Measurements from ENCODE around the gene RTL10. TPM values are rescaled to one million over a fixed set of nuclear protein-coding genes. Genes with fewer than 3 reads are reported as not detected.

Gene RTL10
- total RNA-seq, 1 donor from 2014 or later = 18.4 TPM

DNA sequence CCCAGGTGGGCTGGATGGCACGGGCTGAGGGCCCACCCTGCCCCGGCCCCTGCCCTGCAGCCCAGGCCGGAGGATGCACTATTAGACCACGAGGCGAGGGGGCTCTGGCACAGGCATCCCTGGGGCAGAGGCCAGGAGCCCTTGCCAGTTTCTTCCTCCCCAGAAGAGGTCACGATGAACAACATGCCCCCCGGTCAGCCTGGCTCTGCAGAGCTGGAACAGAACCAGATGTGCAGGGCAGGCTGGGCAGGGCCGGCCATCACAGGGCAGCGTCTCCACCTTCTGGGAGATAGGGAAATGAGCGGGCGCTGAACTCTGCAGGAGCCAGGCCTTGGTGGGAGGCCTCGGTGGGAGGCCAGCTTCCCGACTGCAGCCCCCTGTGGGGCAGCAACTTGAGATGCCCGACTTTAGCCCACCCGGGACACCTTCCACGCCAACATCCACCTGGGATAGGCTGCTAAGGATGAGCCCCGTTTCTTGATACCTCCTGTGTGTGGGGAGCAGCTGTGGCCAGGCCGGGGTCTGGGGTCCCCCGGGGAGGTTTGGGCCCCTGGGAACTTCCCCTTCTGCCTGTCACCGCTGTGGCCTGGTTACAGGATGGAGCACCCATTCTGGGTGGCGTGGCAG, 21.8 kb upstream of the RTL10 start:
- DNase-seq (ENCODE audit: low spot score) = no peak

DNA sequence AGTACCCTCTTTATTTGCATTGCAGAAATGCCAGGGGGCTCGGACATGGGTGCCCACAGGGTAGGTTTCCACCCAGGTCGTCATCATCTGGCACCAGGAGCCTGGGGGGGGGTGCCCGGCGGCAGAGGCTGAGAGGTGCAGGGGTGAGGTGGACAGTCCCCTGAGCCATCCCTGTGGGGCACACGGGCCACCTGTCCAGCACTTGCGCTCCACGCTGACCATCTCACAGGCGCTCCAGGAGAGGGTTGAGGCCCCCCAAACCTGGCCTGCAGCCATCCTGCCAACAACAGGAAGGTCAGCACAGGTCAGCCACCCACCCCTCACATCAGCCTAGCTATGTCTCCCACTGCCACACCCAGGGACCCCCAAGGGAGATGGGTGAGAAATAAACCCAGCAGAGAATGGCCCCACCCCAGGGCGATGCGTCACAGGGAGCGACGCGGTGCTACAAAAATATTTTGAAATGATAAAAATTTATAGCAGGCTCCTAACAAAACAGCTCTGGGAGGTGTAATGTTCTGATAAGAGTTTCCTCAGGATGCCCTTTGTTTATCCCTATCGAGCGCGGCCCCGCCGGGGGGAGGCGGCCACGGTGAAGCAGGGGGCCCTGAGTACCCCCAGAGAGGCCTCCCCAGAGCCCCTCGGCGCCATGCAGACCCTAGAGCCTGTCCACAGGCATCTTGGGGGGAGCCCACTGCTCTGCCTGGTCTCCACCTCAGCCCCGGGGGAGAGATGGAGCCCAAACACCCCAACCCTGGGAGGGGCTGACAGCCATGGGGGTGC, 21.0 kb upstream of the RTL10 start:
- no peak for DNase-seq (ENCODE audit: low spot score)

DNA sequence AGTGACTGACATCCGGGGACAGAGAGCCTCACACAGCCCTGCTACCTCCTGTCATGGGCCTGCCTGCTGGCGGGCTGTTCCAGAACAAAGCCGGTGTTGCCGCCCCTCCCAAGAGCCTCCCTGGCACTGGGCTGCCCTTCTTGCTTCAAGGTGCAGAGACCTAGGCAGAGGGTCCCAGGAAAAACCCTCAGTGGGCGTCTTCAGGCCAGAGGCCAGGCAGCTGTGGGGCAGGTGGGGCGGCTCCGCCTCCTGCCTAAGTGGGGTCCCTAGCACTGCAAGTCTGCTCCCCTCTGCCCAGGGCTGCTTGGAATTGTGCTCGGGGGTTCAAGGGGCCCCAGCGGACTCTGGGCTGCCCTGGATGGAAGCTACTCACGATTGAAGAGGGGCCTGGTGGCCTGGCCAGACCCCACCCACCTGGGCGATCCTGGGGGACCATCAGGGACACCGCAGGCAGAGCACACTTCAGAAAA, 20.4 kb upstream of the RTL10 start:
- no peak for DNase-seq (ENCODE audit: low spot score)

DNA sequence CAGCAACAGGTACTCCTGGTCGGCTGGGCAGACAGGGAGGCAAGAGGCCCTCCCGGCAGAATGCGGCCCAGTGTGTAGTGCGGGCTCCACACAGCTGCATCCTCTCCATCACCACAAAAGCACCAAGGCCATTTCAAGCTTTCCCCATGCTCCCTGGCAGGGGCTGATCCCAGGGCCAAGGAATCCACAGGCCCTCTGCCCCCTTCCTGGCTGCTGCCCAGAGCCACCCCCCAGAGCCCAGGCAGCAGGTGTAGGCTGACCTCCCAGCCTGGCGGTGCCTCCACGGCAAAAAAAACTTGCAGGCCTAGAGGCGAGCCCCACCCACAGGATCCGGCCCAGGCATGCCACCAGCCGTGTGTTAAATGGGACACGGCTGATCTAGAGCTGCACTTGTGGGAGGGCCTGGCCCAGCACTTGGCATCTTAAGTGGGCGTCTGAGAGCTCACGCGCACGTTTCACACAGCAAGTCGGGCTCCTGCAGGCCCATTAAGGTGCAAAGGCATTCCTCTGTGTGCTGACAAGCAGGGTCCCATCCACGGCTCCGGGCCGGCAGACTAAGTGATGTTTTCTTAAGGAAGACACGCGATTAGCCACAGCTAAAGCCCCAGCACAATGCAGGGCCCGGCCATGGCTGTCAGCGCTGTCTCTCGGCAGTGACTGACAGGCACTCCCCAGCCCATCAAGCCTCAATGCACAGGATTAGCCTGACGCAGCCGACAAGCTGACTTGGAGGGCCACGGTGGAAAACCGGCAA, 19.8 kb upstream of the RTL10 start:
- DNase-seq (ENCODE audit: low spot score) = no peak

DNA sequence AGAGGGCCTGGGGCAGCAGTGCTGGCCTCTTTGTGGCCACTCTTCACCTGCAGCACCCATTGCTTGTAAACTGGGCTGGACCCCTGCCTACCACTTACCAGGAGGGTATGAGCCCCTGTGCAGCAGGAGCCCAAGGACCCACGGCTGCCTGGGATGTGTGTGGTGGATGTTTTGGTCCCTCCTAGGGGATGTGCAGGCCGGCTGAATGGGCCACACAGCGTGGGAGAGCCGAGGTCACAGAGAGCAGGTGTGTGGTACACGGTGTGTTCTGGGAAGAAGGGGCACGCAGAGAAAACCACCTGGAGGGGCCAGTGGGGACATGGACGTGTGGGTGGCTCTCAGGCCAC, 19.3 kb upstream of the RTL10 start:
- no peak for DNase-seq (ENCODE audit: low spot score)

DNA sequence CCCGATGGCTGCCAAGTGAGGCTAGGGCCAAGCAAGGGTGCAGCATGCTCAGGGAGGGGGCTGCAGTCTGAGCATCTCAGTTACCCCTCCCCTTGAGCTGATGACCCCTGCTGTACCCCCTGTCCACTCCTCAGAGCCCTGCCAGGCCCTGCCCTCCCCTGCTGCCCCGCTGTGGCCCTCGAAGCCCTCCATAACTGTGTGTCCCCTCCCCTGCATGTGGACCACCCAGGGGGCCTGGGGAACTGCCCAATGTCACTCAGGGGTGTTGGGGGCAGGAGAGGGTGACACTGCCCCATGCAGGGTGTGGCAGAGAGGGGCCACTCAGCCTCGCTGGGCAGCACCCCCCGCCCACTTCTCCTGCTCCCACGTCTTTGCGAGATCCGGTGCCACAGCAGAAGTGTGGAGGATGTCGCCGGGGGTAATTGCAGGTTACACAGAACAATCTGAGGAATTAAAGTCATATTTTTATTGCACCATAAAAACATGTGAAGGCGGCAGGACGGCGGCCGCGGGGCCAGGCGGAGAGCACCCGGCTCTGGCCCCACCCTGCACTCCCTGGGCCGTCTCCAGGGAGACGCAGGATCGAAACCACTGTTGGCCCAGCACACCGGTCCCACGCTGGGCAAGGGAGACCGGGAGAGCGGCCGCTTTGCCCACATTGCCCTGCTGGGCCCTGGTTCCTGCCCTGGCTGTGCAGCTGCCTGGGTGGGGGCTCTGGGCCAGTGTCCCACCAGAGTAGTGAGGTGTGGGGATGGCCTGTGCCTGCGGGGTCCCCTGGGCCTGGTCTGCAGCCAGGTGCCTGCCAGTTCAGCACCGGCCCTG, 18.7 kb upstream of the RTL10 start:
- no peak for DNase-seq (ENCODE audit: low spot score)

DNA sequence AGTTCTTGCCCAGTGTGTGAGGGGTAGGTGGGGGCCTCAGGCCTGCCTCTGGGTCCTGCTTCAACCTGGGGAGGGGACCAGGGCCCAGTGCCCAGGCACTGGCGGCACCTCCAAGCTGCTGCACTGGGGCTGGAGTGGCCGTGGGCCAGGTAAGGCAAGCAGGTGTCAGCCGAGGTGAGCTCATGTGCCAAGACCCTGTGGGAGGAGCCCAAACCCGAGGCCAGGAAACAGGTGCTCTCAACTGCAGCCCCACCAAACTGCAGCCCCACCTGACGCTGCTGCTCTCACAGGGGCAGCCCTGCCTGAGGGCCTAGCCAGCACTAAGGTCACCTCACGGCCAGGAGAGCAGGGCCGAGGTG, 18.1 kb upstream of the RTL10 start:
- no peak for DNase-seq (ENCODE audit: low spot score)

DNA sequence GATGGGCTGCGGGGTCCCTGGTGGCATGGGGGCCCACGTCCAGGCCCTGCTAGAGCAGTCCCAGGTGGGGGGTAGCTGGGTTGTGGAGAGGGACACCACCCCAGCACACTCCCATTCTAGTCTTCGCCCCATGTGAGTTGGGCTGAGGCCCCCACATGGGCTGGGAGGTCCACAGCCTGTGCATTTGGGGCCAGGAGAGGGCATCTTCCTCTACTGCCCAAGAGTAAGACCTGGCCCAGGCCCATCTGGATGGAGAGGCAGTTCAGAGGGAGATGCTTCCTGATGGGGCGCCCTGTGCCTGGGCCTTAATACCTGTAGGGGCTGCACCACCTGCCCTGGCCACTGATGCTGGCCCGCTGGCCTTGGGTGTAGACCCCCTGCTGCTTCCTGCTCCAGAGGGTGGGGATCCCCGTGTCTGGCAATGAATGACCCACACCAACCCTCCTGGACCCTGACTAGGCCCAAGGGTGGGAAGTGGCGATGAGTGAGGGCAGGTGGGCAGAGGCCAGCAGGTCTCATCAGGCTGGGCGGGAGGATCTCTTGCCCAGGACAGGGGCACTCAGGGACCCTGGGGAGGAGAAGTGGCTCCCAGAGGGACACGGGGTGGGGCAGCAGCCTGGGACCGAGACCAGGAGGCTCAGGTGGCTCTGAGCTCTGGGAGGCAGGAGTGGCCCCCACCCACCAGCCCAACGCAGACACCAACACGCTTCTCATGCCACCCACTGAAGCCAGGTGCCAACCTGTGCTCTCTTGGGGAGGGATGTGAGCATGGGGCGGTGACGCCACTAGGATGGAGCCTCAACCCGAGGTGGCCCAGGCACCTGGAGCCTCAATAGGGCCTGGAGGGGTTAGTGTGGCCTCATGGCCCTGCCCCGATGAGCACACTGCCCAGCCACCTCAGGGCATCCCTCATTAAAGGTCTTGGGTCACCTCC, 17.4 kb upstream of the RTL10 start:
- DNase-seq (ENCODE audit: low spot score) = no peak

DNA sequence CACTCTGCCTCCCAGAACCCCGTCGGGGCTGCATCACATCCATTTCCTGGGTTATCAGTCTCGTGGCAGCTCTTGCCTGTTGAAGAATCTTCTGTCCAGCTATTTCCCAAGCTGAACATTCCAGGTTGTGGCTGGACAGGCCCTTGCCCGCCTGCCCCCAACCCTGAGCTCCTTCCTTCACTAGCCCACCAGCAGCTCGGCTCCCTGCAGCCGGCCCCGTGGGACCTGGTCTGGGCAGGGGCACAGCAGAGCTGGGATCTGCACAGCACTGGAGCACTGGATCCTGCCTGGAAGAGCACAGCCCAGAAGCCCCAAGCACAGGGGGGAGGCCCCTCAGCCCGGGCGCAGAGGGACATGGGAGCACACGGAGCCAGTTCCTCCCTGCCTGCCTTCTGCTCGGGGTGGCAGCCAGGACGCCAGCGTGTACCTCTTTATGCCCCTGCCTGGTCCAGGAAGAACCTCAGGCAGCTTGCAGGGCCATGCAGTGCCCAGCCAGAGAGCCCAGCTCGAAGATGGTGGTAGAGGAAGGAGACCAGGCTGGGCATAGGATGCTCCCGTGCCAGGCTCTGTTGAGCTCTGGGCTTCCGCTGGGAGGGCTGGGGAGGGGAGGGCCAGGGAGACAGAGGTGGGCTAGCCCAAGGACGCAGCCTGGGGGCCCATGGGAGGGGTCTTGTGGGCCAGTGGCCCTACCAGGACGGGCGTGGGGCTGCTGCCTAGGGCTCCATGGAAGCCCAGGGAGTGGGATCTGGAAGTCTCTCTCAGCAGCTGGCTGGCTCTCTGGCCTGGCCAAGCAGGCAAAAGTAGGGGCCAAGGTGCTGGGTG, 16.6 kb upstream of the RTL10 start:
- no peak for DNase-seq (ENCODE audit: low spot score)

DNA sequence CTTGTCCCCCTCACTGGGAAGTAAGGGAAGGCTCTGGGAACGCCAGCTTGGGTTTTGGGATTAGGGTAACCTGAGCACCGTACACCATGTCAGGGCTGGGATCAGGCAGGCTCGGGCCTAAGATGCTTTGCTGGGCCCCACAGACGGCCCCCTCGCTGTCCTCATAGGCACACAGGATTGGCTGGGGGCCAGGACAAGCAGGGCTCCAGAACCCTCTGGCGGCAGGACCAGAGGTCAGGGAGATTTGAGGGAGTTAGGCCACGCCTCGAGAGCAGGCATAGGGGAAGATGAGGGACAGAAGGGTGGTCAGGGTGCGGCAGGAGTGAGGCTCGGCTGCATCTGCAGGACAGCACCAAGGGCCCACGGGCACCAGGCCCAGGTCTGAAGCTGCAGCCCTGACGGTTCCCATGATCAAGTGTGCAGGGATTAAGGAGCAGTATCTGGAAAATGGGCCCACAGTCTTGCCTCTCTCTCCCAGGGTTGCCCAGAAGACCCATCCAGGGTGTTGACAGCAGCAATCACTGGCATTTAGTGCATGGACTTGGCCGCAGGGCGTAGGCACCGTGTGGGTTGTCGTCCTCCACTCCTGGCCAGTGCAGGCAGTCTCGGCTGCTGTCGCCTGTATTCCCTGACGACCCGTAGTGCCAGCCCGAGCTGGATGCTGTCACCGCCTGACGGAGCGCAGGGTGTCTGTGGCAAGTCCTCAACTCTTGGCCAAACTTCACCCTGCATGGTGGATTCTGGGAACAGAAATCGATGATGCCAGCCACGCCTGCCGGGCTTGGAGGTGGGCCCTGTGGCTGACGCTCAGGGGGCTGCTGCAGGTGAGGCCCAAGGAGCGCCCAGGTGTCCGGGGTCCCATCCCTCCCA, 15.7 kb upstream of the RTL10 start:
- no peak for DNase-seq (ENCODE audit: low spot score)

DNA sequence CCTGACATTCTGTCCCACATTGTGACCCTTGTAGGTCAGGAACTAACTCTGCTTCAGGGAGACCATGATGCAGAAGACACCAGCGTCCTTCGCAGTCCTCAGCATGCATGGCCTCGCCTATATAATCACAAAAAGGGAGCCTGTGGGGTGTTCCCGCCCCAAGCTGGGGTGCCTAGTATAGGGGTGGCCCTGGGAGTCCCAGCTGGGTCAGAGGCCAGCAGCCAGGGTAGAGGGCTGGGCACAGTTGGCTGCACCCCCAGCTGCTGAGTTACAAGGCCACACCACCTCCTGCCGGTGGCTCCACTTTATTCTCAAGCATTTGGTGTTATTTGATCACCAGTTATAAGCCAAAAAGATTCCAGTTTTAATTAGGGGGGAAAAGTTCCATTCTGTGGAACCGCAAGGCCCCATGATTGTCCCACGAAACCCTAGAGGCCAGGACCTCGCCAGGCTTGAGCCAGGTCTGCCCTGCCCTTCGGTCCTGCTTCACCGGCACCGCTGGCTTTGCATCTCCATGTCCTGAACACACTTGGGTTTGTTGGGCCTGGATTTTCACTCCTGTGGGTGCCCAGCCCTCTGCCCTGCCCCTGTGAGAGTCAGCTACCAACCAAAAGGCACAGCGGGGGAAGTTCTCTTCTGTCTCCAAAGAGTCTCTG, 15.0 kb upstream of the RTL10 start:
- DNase-seq (ENCODE audit: low spot score) = no peak

DNA sequence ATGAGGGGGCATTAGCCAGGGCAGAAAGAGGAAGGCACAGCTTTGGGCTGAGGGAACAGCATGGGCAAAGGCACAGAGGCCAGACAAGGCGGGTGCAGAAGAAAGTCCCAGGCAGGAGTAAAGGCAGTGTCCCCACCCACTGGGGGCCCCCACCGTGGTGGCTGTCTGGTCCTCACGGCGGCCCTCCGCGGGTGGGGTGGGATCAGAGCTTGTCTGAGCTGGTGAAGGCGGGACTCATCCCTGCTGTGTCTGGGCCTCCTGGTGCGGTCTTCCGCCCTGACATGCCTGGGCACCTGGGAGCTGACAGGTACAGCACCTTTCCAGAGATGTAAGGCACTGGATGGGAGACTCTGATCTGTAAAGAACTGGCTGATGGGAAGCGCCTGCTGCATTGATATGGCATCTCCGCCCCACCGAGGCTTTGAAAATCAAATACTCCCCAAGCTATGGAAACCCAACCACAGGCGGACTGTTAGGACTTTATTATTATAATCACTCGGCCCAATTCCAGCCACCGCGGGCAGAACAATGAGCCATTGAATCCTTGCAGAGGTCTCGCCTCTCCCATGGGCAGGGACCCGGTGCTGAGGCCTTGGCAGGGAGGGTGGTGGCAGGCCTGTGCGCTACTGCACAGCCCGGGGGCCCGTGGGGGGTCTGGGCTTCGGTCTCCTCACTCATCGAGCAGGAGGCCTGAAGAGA, 14.2 kb upstream of the RTL10 start:
- DNase-seq (ENCODE audit: low spot score) = no peak

DNA sequence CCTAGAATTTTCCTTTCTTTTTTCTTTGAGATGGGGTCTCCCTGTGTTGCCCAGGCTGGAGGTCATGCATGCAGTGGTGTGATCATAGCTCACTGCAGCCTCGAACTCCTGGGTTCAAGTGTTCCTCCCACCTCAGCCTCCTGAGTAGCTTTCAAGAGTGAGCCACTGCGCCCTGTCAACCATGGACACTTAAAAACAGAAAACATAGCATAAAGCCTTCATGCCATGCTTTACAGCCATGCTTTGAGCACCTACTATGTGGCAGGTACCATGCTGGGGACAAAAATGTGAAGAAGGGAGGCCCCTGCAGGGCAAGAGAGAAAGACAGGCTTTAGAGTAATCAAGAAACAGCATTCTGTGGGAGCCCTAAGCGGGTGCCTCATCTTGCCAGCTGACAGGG, 13.7 kb upstream of the RTL10 start:
- DNase-seq (ENCODE audit: low spot score) = no peak

DNA sequence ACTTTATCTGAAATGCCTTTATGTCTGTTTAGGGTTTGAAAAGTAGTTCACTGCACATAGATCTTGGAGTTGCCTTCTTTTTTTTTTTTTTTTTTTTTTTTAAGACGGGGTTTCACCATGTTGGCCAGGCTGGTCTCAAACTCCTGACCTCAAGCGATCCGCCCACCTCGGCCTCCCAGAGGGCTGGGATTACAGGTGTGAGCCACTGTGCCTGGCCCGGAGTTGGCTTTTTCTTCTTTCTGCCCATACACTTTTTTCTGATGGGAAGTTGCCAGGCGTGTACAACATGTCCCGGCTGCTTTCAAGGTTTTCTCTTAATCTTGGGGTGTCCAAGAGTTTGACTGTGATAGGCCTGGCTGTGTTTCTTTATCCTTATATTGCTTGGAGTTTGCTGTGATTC, 12.9 kb upstream of the RTL10 start:
- no peak for DNase-seq (ENCODE audit: low spot score)

DNA sequence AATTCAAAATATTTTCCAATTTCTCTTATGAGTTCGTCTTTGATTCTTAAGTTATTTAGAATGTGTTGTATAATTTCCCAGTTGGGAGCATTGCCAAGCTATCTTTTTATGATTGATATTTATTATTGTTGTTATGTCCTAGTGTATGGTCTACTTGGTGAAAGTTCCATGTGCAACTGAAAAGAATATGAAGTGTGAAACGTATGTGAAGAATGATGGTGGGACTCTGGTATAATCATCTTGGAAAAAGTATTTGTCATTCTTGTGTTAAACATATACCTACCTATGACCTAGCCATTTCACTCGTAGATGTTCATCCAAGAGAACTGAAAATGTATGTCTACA, 12.0 kb upstream of the RTL10 start:
- no peak for DNase-seq (ENCODE audit: low spot score)

DNA sequence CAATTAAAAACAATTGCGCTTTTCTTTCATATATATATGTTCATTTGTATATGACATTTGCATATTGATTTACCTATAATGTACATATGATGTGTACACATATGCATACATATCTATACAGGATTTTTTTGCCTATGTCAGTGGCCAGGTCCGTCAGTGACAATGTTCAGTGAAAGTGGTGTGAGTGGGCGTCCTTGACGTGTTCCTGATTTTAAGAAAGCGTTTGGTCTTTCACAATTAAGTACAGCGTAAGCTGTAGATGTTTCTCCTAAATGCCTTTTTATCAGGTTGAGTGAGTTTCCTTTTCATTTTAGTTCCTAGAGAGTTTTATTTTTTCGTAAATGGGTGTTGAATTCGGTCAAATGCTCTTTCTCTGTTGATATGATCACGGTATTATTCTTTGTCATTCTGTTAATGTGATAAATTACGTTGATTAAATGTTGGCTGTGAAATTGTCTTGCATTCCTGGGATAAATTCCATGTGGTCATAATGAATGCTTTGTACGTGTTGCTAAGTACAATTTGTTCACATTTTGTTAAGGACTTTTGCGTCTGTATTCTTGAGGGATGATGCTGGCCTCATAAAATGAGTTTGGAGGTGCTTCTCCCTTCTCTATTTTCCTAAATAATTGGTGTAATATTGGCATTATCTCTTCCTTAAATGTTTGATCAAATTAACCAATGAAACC, 10.6 kb upstream of the RTL10 start:
- no peak for DNase-seq (ENCODE audit: low spot score)

DNA sequence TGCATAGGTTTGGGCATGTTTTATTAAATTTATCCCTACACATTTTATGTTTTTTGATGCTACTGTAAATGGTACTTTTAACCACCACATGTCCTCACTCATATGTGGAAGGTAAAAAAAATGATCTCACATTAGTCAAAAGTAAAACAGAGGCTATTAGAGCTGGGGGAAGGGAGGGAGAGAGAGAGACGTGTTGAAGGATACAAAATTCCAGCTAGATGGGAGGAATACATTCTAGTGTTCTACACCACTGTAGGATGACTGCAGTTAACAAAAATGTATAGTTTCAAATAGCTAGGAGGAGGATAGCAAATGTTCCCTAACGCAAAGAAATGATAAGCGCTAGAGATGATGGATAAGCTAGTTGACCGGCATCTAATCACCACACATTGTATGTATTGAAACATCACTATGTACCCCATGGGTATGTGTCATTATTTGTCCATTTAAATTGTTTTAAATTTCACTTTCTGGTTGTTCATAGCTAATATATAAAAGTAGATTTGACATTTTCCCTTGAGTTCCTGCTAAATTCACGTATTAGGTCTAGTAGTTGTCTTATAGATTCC, 9.9 kb upstream of the RTL10 start:
- no peak for DNase-seq (ENCODE audit: low spot score)
